ENCODE results near the gene CTSZ. TPM values are rescaled to one million over a fixed set of nuclear protein-coding genes. Genes with fewer than 3 reads are reported as not detected.
A peak's percentile ranks its signal among the peaks of the same experiment; 100 is the strongest.

CTSZ gene
- total RNA-seq, 2 donors from 2014 or later = 44.5 to 51.6 TPM

DNA sequence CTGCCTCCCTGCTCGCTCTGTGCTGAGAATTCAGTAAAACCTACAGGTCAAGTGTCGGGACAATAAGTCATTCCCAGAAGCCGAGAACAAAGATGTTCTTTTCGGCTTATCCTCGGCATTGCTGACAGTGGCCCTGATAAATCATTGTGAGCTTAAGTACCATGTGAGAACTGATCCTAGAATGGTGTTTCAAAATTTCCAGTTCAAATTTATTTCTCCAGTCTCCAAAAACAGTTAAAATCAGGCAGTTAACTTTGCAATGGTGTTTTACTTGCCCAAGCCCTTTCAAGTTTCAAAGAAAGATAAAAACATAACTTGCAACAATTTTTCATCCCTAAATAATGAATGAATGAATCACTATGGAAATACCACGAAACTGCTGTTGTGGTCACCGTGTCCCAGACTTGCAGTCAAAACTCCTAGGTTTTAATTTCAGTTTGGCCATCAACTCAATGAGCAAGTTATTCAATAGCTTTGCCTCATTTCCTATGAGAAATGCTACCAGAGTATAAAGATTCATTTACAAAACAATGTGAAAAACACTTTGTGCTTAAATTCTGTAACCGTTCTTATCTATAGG lies 20.8 kb upstream of the CTSZ start:
- ATAC-seq (replicated peaks in 1 of 2) (no peak), DNase-seq (no peak)
- H3K4me3 Mint-ChIP-seq = peak overlapping the region in 1 of 2 donors; percentile 36
- no peaks in the 10 kb centered on the region for H3K9me3 Mint-ChIP-seq
- H3K36me3 Mint-ChIP-seq (ENCODE audit: insufficient read depth in 2 of 2) = peaks cover 8 to 45% of the 10 kb centered on the region in 2 donors
- peaks cover 56% of the 10 kb centered on the region for H3K4me1 Mint-ChIP-seq (ENCODE audit: low read depth)
- peak overlapping the region; percentile 59 for H3K27ac Mint-ChIP-seq
- no peaks in the 10 kb centered on the region for H3K27me3 Mint-ChIP-seq (ENCODE audit: low read depth)

DNA sequence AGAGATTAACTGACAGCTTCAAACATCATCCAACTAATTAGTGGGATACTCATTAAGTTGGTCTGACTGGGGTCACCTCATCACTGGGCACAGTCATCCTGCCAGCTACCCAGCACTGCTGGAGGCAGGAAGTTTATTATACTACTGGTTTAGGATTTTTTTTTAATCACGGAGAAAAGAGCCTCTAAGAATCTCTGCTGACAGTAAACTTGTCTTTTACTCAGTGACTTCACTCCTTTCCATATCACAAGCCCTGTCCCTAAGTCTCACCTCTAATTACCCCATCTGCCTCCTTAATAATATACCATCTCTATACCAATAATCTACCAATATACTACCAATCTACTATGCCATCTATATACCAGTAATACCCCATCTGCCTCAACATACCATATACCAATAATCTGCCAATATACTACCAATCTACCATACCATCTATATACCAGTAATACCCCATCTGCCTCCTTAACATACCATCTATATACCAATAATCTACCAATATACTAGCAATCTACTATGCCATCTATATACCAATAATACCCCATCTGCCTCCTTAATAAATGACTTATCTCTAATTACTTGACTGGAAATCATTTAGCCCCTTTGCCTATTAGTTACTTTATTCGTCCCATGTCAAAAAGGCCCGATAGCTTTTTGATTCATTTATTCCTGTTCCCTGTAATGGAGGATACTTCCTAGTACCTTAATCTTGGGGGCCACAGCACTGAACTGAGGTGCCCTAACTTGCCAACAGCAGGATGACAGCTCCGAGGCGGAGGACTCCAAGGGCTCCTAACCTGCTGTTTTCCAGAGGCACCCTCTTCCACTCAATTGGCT lies 20.1 kb upstream of the CTSZ start:
- H3K4me1 Mint-ChIP-seq (ENCODE audit: low read depth) = peaks cover 56% of the 10 kb centered on the region
- no peak for ATAC-seq (replicated peaks in 1 of 2)
- H3K36me3 Mint-ChIP-seq (ENCODE audit: insufficient read depth in 2 of 2) = peaks cover 7 to 49% of the 10 kb centered on the region in 2 donors
- H3K4me3 Mint-ChIP-seq = peak overlapping the region in 1 of 2 donors; percentile 36
- DNase-seq = no peak
- H3K27me3 Mint-ChIP-seq (ENCODE audit: low read depth) = no peaks in the 10 kb centered on the region
- no peaks in the 10 kb centered on the region for H3K9me3 Mint-ChIP-seq
- peak overlapping the region; percentile 89 for H3K27ac Mint-ChIP-seq

DNA sequence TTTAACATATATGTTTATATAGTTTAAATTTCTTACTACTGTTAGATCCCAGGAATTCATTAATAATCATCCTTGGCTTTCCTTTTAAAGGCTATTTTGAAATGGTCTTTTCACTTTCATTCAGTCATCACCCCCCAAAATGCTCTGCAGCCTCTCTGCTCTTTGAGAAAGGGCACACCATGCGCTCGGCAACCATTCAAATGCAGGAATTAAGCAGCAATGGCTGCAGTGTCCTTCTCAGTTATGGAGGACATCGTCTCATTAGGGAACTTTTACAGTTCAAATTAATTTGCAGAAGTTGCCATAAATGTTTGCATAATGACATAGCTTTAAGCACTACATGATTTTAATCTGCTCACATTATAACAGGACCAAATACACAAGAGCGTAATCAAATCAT lies 18.5 kb upstream of the CTSZ start:
- ATAC-seq (replicated peaks in 1 of 2) (no peak), DNase-seq (no peak)
- peaks cover 54% of the 10 kb centered on the region for H3K4me1 Mint-ChIP-seq (ENCODE audit: low read depth)
- no peak overlapping the region for H3K4me3 Mint-ChIP-seq
- no peaks in the 10 kb centered on the region for H3K27me3 Mint-ChIP-seq (ENCODE audit: low read depth)
- no peak overlapping the region for H3K27ac Mint-ChIP-seq
- H3K36me3 Mint-ChIP-seq (ENCODE audit: insufficient read depth in 2 of 2) = peaks cover 4 to 40% of the 10 kb centered on the region in 2 donors
- H3K9me3 Mint-ChIP-seq = no peaks in the 10 kb centered on the region

DNA sequence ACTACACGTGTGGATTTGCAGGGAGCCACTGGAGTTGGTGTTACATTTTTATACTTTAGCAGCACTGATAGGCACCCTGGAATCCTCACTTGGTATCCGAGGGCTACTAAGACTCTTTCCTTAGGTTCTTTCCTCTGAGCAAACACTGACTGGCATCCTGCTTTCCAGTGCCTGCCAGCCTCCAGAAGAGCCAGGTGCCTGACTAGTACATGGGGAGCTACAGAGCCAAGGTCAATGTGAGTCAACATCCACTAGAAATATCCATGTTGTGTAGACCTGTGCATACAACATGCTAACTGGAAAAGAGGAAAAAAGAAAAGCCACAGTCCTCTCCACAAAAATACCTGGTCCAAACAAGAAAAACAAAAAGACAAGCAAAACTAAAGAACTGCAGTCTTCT lies 18.0 kb upstream of the CTSZ start:
- DNase-seq = no peak
- H3K4me3 Mint-ChIP-seq = no peak overlapping the region

DNA sequence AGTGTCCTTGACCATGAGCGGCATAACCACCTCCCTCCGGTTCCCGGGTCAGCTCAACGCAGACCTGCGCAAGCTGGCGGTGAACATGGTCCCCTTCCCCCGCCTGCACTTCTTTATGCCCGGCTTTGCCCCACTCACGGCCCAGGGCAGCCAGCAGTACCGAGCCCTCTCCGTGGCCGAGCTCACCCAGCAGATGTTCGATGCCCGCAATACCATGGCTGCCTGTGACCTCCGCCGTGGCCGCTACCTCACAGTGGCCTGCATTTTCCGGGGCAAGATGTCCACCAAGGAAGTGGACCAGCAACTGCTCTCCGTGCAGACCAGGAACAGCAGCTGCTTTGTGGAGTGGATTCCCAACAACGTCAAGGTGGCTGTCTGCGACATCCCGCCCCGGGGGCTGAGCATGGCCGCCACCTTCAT lies 17.1 kb upstream of the CTSZ start:
- Mint-ChIP-seq H3K4me1 (ENCODE audit: low read depth) (peaks cover 40% of the 10 kb centered on the region), H3K27ac (no peak overlapping the region), H3K36me3 (ENCODE audit: insufficient read depth in 2 of 2) (peaks cover 2 to 31% of the 10 kb centered on the region in 2 donors), H3K9me3 (no peaks in the 10 kb centered on the region), H3K4me3 (no peak overlapping the region), H3K27me3 (ENCODE audit: low read depth) (no peaks in the 10 kb centered on the region)
- DNase-seq (no peak), ATAC-seq (replicated peaks in 1 of 2) (no peak)

More for the DNA sequence above, 18.0 kb upstream of the CTSZ start:
- Mint-ChIP-seq H3K36me3 (ENCODE audit: insufficient read depth in 2 of 2) (peaks cover 2 to 36% of the 10 kb centered on the region in 2 donors), H3K27me3 (ENCODE audit: low read depth) (no peaks in the 10 kb centered on the region), H3K4me1 (ENCODE audit: low read depth) (peaks cover 50% of the 10 kb centered on the region), H3K27ac (no peak overlapping the region), H3K9me3 (no peaks in the 10 kb centered on the region)
- ATAC-seq (replicated peaks in 1 of 2) = no peak

DNA sequence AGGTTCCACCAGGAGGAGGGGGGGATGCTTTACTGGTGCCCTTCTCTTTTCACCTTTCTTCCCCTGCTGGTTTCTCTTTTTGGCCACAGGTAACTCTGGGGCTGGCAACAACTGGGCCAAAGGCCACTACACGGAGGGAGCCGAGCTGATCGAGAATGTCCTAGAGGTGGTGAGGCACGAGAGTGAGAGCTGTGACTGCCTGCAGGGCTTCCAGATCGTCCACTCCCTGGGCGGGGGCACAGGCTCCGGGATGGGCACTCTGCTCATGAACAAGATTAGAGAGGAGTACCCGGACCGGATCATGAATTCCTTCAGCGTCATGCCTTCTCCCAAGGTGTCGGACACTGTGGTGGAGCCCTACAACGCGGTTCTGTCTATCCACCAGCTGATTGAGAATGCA lies 16.6 kb upstream of the CTSZ start:
- ATAC-seq (replicated peaks in 1 of 2) (no peak), DNase-seq (no peak)
- peaks cover 2 to 28% of the 10 kb centered on the region in 2 donors for H3K36me3 Mint-ChIP-seq (ENCODE audit: insufficient read depth in 2 of 2)
- no peaks in the 10 kb centered on the region for H3K27me3 Mint-ChIP-seq (ENCODE audit: low read depth)
- no peak overlapping the region for H3K4me3 Mint-ChIP-seq
- H3K27ac Mint-ChIP-seq = no peak overlapping the region
- H3K4me1 Mint-ChIP-seq (ENCODE audit: low read depth) = peaks cover 35% of the 10 kb centered on the region
- H3K9me3 Mint-ChIP-seq = no peaks in the 10 kb centered on the region

DNA sequence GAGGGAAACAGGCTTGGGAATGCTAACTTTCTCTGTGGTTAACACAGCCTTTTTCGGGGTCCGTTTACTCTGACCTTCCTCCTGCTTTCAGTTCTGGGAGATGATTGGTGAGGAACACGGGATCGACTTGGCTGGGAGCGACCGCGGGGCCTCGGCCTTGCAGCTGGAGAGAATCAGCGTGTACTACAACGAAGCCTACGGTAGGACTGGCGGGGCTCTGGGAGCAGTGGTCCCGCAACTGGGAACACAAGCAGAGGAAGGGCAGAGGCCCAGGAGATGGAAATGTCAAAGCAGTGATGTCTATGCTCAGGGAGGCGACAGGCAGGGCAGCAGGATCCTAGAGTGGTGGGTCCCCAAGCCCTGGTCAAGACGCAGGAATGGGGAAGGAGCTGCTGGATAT lies 15.7 kb upstream of the CTSZ start:
- no peak for ATAC-seq (replicated peaks in 1 of 2)
- no peak overlapping the region for H3K27ac Mint-ChIP-seq

DNA sequence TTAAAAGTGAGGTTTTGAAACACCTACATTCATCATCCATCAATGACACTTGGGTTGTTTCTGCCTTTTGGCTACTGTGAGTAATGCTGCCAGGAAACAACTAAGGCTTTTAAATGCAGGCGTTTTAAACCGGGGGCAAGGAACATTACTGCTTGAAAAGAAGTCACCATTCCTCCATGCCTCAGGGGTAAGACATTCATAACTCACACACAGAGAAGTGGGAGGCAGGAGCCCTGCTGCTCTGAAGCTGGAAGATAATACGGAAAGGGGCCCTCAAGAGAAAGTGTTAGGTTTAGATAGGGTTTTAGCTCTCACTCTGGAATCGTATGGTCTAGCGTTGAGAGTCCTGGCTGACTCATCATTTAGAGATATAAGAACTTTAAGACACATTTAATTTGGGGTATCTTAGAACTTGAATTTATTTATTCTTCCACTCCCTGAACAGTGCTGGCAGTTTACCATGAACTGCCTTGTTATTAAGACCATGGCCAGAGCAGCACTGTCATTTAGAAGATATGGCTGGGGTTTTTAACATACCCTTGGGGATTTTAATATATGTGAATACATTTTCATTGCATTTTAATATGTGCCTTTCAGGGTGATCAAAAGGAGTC lies 14.0 kb upstream of the CTSZ start:
- no peak for ATAC-seq (replicated peaks in 1 of 2)

More for the DNA sequence above, 15.7 kb upstream of the CTSZ start:
- no peak for DNase-seq
- no peaks in the 10 kb centered on the region for H3K9me3 Mint-ChIP-seq
- H3K4me3 Mint-ChIP-seq = no peak overlapping the region
- H3K4me1 Mint-ChIP-seq (ENCODE audit: low read depth) = peaks cover 31% of the 10 kb centered on the region
- no peaks in the 10 kb centered on the region for H3K27me3 Mint-ChIP-seq (ENCODE audit: low read depth)
- peaks cover 2 to 23% of the 10 kb centered on the region in 2 donors for H3K36me3 Mint-ChIP-seq (ENCODE audit: insufficient read depth in 2 of 2)

DNA sequence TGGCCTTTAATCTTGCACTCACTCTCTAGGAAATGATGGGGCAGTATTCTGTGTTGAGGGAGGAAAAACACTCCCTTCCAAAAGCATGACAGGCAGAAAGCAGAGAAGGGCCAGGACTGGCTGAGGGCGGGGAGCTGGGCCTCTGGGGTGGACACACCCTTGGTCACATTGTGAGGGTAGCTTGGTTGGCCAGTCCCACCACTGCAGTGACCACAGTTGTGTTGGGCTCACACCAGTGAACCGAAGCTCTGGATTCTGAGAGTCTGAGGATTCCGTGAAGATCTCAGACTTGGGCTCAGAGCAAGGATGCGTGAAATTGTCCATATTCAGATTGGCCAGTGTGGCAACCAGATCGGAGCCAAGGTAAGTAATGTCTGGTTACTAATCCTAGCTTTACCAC lies 12.2 kb upstream of the CTSZ start, which contains the start of gene TUBB1:
TUBB1 (plus strand) TSS at position 213 of the 400 bp plus-strand sequence; CDS start at position 307, 94 bp downstream.
- Mint-ChIP-seq H3K4me3 (no peak within 1 kb of the TSS), H3K9me3 (no peaks in the 10 kb centered on the region), H3K27me3 (ENCODE audit: low read depth) (no peaks in the 10 kb centered on the region), H3K4me1 (ENCODE audit: low read depth) (peaks cover 38% of the 10 kb centered on the region), H3K27ac (no peak within 1 kb of the TSS), H3K36me3 (ENCODE audit: insufficient read depth in 2 of 2) (peaks cover 0 to 6% of the 10 kb centered on the region in 2 donors)
- no peak for DNase-seq
- ATAC-seq (replicated peaks in 1 of 2) = no peak

More for the DNA sequence above, 14.0 kb upstream of the CTSZ start:
- H3K27me3 Mint-ChIP-seq (ENCODE audit: low read depth) = no peaks in the 10 kb centered on the region
- DNase-seq = no peak
- peaks cover 0 to 13% of the 10 kb centered on the region in 2 donors for H3K36me3 Mint-ChIP-seq (ENCODE audit: insufficient read depth in 2 of 2)
- H3K27ac Mint-ChIP-seq = no peak overlapping the region
- no peak overlapping the region for H3K4me3 Mint-ChIP-seq
- H3K9me3 Mint-ChIP-seq = no peaks in the 10 kb centered on the region
- H3K4me1 Mint-ChIP-seq (ENCODE audit: low read depth) = peaks cover 29% of the 10 kb centered on the region

DNA sequence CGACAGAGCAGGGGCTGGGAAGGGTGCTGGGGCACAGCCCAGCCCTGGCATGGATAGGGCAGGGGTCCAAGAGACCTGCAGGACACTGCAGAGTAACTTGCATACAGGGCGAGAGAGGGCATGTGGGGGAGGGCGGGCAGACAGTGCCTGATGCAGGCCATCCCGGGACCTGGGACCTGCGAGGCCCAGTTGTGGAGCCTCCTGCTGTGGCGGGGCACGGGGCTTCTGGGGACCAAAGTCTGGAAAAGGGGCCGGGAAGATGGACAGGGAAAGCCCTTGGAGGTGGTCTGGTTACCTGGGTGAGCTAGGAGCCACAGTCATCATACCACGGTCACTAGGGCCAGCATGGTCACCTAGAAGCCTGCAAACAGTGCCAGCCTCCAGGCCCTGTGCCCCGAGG lies 11.8 kb upstream of the CTSZ start:
- H3K4me3 Mint-ChIP-seq = no peak overlapping the region
- peaks cover 0 to 6% of the 10 kb centered on the region in 2 donors for H3K36me3 Mint-ChIP-seq (ENCODE audit: insufficient read depth in 2 of 2)
- DNase-seq (no peak), ATAC-seq (replicated peaks in 1 of 2) (no peak)
- H3K9me3 Mint-ChIP-seq = no peaks in the 10 kb centered on the region
- no peak overlapping the region for H3K27ac Mint-ChIP-seq
- peaks cover 42% of the 10 kb centered on the region for H3K4me1 Mint-ChIP-seq (ENCODE audit: low read depth)
- no peaks in the 10 kb centered on the region for H3K27me3 Mint-ChIP-seq (ENCODE audit: low read depth)

DNA sequence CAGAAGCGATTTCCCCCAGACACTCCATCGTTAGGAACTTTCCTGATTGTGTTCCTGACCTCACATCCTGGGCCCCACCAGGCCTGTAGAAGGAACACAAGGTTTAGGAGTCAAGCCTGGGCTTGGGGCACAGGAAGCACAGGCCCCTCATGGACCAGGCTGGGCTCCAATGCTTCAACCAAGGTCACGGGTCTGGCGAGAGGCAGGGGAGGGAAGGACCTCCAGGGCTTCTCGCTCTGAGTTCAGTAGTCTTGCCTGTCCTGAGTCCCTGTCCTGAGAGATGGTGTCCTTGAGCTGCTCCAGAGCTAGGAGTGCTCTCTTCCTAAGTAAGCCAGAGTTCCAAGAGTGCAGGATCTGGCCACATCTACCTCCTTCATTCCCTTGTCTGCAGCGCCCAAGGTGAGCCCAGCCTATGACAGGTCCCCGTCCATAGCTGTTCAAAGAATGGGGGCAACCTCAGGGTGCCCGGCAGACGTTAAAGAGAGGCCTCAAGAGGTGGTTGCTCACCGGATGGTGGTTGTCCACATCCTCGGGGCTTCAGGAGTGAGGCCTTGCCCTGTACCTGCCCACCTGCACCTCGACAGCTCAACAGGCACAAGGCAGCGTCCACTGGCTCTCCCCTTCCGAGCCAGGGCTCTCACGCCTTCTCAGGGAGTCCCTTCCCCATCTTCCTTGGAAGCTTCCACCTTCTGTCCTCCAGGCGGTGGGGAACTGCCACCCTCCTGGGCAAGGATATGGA lies 10.6 kb upstream of the CTSZ start:
- peaks cover 50% of the 10 kb centered on the region for H3K4me1 Mint-ChIP-seq (ENCODE audit: low read depth)
- no peaks in the 10 kb centered on the region for H3K9me3 Mint-ChIP-seq
- DNase-seq = no peak
- H3K36me3 Mint-ChIP-seq (ENCODE audit: insufficient read depth in 2 of 2) = peaks cover 0 to 5% of the 10 kb centered on the region in 2 donors
- H3K4me3 Mint-ChIP-seq = no peak overlapping the region
- H3K27me3 Mint-ChIP-seq (ENCODE audit: low read depth) = no peaks in the 10 kb centered on the region
- ATAC-seq (replicated peaks in 1 of 2) = no peak
- no peak overlapping the region for H3K27ac Mint-ChIP-seq

DNA sequence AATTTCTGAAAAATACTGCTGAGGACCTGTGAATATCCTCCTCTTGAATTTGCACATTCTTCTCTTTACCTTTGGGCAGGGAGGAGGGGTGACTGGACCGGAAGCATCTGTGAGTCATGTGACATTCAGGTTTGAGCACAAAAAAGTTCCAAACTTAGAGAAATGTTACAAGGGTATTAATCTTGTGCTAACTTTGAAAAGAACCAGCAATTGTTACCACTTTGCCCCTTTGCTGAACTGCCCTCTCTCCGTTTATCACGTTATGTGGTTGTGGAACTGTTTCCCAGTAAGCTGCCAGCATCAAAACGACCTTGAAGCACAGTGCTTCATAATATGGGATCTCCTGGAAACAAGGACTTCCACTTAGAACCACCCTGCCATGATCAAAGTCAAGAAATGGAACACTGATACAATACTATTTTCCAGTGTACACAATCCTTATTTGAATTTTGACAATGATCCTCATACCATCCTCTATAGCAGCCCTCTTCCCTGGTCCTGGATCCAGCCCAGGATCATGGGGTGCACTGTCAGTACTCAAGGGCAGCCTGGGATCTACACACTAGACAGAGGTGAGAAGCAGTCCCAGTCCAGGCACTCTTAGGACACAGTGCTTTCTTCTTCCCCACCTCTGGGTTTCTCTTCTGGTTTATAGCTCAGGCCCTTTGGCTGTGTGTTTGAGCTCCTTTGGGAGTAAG lies 9.9 kb upstream of the CTSZ start:
- DNase-seq (peak; percentile 29 to 33), ATAC-seq (replicated peaks in 1 of 2) (peak; percentile 60 to 66)
- H3K4me1 Mint-ChIP-seq (ENCODE audit: low read depth) = peaks cover 45% of the 10 kb centered on the region
- peak overlapping the region; percentile 7 for H3K27ac Mint-ChIP-seq
- no peaks in the 10 kb centered on the region for H3K27me3 Mint-ChIP-seq (ENCODE audit: low read depth)
- no peaks in the 10 kb centered on the region for H3K9me3 Mint-ChIP-seq
- peak overlapping the region; percentile 18 to 23 for H3K4me3 Mint-ChIP-seq
- H3K36me3 Mint-ChIP-seq (ENCODE audit: insufficient read depth in 2 of 2) = no peaks in the 10 kb centered on the region
